A549 treated with dexamethasone at 1 μM for 4 hours (cell line): ENCODE data around the gene STMP1. TPM values are rescaled to one million over a fixed set of nuclear protein-coding genes. Genes with fewer than 3 reads are reported as not detected.

Experiments used
- total RNA-seq: library from RNA; stranded (reverse); fragments of 200-300 nt; extraction: Qiagen RNA extraction; gene quantifications from 5 replicates; pipeline ENCODE4 v1.2.3, GENCODE V29; 2022

Gene STMP1
- 30.0 to 34.1 TPM (median 32.1 TPM) in 5 replicates for total RNA-seq

GRCh38 chr7:135662373-135663114, at the start of gene STMP1:
STMP1 (plus strand) TSS chr7:135662514.

Other genes with a start within 250 kb of the STMP1 start
- 10.5 to 14.5 TPM (median 13.7 TPM) in 5 replicates for gene CNOT4, start 152.4 kb upstream of the STMP1 start, total RNA-seq
- gene NUP205, start 104.6 kb upstream of the STMP1 start, total RNA-seq = 44.6 to 53.0 TPM (median 50.2 TPM) in 5 replicates
- 0.13 to 0.22 TPM in 2 of 5 replicates, not detected in the others for gene SLC13A4, start 65.7 kb downstream of the STMP1 start, total RNA-seq
- gene FAM180A, start 86.3 kb downstream of the STMP1 start, total RNA-seq = 0.05 to 0.15 TPM (median 0.09 TPM) in 4 of 5 replicates, not detected in the other